ENCODE results near the gene PDCL3. TPM values are rescaled to one million over a fixed set of nuclear protein-coding genes. Genes with fewer than 3 reads are reported as not detected.

The PDCL3 gene
- total RNA-seq, 2 donors from 2014 or later = 40.3 to 46.1 TPM

- H3K9ac ChIP-seq (ENCODE audit: extremely low read depth, low read length, poor library complexity, severe bottlenecking) = no peak overlapping the region
- TF ChIP-seq, protein P1, sequence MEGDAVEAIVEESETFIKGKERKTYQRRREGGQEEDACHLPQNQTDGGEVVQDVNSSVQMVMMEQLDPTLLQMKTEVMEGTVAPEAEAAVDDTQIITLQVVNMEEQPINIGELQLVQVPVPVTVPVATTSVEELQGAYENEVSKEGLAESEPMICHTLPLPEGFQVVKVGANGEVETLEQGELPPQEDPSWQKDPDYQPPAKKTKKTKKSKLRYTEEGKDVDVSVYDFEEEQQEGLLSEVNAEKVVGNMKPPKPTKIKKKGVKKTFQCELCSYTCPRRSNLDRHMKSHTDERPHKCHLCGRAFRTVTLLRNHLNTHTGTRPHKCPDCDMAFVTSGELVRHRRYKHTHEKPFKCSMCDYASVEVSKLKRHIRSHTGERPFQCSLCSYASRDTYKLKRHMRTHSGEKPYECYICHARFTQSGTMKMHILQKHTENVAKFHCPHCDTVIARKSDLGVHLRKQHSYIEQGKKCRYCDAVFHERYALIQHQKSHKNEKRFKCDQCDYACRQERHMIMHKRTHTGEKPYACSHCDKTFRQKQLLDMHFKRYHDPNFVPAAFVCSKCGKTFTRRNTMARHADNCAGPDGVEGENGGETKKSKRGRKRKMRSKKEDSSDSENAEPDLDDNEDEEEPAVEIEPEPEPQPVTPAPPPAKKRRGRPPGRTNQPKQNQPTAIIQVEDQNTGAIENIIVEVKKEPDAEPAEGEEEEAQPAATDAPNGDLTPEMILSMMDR (conservative IDR thresholded peaks at IDR 0.05) = no peak
- no peaks in the 10 kb centered on the region for H3K36me3 ChIP-seq (ENCODE audit: control insufficient read depth, insufficient read depth, low read length)
- no peaks in the 10 kb centered on the region for H3K27me3 ChIP-seq (ENCODE audit: control insufficient read depth, insufficient read depth, low read length, poor library complexity, severe bottlenecking)
- Mint-ChIP-seq H3K27ac (no peak overlapping the region), H3K4me1 (no peaks in the 10 kb centered on the region), H3K9me3 (no peaks in the 10 kb centered on the region), H3K4me3 (no peak overlapping the region), H3K36me3 (ENCODE audit: low read depth) (no peaks in the 10 kb centered on the region), H3K27me3 (ENCODE audit: insufficient read depth) (peaks cover 1% of the 10 kb centered on the region)
- DNase-seq = no peak
- no peak overlapping the region for H3K4me3 ChIP-seq (ENCODE audit: low read length)
- H3K9me3 ChIP-seq (ENCODE audit: control insufficient read depth, low read length) = no peaks in the 10 kb centered on the region
- 83% methylated on average over 1 of the region's 1 CpG; no CpG with 5 or more reads in 1 of the 2 experiments for WGBS, 2 experiments (ENCODE audit: insufficient coverage in 1 of 2, insufficient read length in 1 of 2)
- H3K4me1 ChIP-seq (ENCODE audit: control insufficient read depth, insufficient read depth, low read length) = no peaks in the 10 kb centered on the region
- no peak overlapping the region for H3K27ac ChIP-seq (ENCODE audit: low read depth, low read length)
Observed at GRCh38 chr2:100592226-100592625, 29.4 kb downstream of the PDCL3 start.

GRCh38 chr2:100596465-100596864 is 33.7 kb downstream of the PDCL3 start:
- H3K36me3 ChIP-seq (ENCODE audit: control insufficient read depth, insufficient read depth, low read length) = no peaks in the 10 kb centered on the region
- TF ChIP-seq, protein P1 (conservative IDR thresholded peaks at IDR 0.05) = no peak

GRCh38 chr2:100599566-100599965 is 36.8 kb downstream of the PDCL3 start:
- Histone ChIP-seq H3K27me3 (ENCODE audit: control insufficient read depth, insufficient read depth, low read length, poor library complexity, severe bottlenecking) (no peaks in the 10 kb centered on the region), H3K36me3 (ENCODE audit: control insufficient read depth, insufficient read depth, low read length) (no peaks in the 10 kb centered on the region), H3K27ac (ENCODE audit: low read depth, low read length) (no peak overlapping the region), H3K9ac (ENCODE audit: extremely low read depth, low read length, poor library complexity, severe bottlenecking) (no peak overlapping the region), H3K4me1 (ENCODE audit: control insufficient read depth, insufficient read depth, low read length) (peaks cover 4% of the 10 kb centered on the region), H3K4me3 (ENCODE audit: low read length) (no peak overlapping the region), H3K9me3 (ENCODE audit: control insufficient read depth, low read length) (no peaks in the 10 kb centered on the region)
- Mint-ChIP-seq H3K27ac (no peak overlapping the region), H3K36me3 (ENCODE audit: low read depth) (no peaks in the 10 kb centered on the region), H3K4me3 (no peak overlapping the region), H3K9me3 (no peaks in the 10 kb centered on the region), H3K27me3 (ENCODE audit: insufficient read depth) (no peaks in the 10 kb centered on the region), H3K4me1 (peaks cover 12% of the 10 kb centered on the region)
- WGBS, 2 experiments (ENCODE audit: insufficient coverage in 1 of 2, insufficient read length in 1 of 2) = 95 to 100% methylated on average over 1 to 3 of the region's 3 CpGs
- TF ChIP-seq, protein P1 (conservative IDR thresholded peaks at IDR 0.05) = no peak
- no peak for DNase-seq

More at GRCh38 chr2:100596465-100596864, 33.7 kb downstream of the PDCL3 start:
- 92 to 100% methylated on average over 2 to 5 of the region's 5 CpGs for WGBS, 2 experiments (ENCODE audit: insufficient coverage in 1 of 2, insufficient read length in 1 of 2)
- Mint-ChIP-seq H3K27ac (no peak overlapping the region), H3K36me3 (ENCODE audit: low read depth) (no peaks in the 10 kb centered on the region), H3K4me3 (no peak overlapping the region), H3K27me3 (ENCODE audit: insufficient read depth) (peaks cover 1% of the 10 kb centered on the region), H3K4me1 (peaks cover under 1% of the 10 kb centered on the region), H3K9me3 (no peaks in the 10 kb centered on the region)
- Histone ChIP-seq H3K4me1 (ENCODE audit: control insufficient read depth, insufficient read depth, low read length) (no peaks in the 10 kb centered on the region), H3K27ac (ENCODE audit: low read depth, low read length) (no peak overlapping the region), H3K9ac (ENCODE audit: extremely low read depth, low read length, poor library complexity, severe bottlenecking) (no peak overlapping the region), H3K4me3 (ENCODE audit: low read length) (no peak overlapping the region), H3K27me3 (ENCODE audit: control insufficient read depth, insufficient read depth, low read length, poor library complexity, severe bottlenecking) (no peaks in the 10 kb centered on the region), H3K9me3 (ENCODE audit: control insufficient read depth, low read length) (no peaks in the 10 kb centered on the region)
- DNase-seq = no peak

All from endodermal cell (in vitro differentiated cells).